NCI-H510A (cell line): ENCODE data around the gene ZNF487.
A peak's percentile ranks its signal among the peaks of the same experiment; 100 is the strongest.
"Not testable (repeated sequence)": the region's sequence is repeated elsewhere in the genome, so short reads cannot be mapped to it uniquely, and the experiment has no call there.

ENCODE experiments used
- DNase-seq: peaks from one replicate; lab custom pipeline; 2025; lab: John Stamatoyannopoulos, UW

ZNF487 gene

DNA sequence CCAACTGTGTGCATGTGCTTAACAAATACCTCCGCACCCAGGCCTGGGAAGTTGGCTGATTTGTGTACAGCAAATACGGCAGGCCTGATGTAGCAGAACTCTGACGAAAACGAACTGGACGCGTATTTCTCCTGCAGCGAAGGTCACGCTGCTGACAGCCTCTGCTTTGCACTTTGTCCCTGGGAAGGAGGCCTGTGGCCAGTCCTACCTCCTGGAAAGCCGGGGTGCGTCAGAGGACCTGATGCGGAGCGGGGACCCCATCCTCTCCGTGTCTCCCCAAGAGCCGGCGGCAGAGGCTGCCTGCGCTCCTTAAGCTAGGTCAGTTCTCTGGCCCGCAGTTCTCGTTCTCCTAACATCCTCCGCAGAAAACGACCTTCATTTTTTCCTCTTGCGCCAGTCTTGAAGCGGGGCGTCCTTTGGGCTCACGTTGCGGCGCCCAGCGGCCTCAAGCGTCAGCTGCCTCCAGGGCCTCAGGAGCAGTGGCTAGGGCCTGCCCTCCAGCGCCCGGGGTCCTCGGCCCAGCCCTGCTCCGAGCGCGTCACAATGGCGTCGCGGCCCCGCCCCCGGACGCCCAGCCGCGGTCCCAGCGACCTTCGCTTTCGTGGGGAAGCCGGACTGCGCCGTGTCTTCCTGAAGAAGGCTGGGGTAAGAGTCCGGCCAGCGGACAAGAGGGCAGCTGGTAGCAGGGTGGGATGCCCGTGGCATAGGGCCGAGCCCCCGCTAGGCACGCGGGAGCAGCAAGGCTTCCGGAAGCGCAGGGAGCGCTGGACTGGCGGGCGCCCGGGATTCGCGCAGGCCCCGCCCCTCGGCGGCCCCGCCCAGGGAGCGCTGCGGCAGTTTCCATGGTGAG is at the start of gene ZNF487:
ZNF487 (plus strand) TSS at position 821 of the 850 bp plus-strand sequence. CDS start 38,703 bp downstream, outside the sequence.
- DNase-seq: peak; percentile 56

DNA sequence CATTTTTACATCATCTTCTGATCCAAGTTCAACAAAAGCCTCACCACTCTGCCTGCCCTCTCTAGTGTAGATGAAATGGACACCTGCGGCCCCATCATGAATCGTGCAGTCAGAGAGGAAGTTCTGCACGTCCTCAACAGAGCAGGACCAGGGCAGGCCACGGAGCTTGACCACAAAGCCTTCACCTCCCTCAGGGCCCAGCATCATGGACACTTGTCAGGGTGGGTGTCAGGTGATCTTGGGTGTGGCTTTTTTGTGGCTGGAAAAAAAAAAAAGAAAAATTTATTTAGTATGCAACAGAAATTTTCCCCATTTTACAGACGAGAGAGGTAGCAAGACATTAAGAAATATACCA is 49.3 kb upstream of the ZNF487 start:
- no peak for DNase-seq

DNA sequence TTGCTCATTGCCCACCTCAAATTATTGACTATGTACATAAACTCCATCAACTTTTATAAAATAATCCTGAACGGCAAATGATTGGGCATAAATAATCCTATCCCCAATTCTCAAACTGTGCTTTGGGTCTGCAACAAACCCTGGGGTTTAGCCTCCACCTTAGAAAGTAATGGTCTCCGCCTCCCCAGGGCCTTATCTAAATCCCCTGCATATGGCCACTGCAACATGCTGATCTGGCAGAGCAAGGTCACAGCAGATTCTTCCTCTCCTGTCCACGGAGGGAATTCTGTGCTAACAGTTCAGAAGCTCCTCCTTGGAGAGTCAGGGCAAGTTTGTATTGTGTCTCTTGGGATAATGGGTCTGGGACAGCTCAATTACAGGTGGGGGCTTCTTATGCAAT is 47.0 kb upstream of the ZNF487 start:
- no peak for DNase-seq

DNA sequence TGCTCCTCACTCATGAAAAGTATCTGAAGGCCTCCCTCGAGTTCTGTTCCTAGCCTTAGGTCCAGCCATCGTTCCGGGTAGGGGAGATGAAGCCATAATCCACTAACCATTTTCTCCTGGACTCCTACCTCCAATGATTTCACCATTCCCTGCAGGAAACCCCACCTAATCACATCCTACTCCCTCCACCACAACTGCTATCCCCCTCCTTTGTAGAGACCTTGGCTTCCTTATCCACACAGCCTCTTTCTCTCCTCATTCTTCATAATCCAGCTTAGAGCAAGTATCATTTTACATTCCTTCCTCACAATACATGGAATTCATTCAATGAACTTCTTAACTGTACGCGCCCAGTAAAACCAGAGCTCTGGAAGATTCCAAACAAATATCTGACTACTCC is 46.6 kb upstream of the ZNF487 start:
- no peak for DNase-seq

DNA sequence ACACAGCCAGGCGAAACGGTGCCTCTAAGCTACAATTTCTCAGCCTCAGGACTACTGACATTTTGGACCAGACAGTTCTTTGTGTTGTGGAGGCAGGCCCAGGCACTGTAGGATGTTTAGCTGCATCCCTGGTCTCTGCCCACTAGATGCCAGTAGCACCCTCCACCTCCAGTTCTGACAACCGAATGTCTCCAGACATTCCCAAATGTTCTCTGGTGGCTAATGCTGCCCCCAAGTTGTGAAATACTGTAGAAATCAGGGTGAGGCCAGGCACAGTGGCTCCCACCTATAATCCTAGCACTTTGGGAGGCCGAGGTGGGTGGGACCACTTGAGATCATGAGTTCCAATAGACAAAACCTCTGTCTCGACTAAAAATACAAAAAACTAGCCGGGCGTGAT is 46.2 kb upstream of the ZNF487 start:
- DNase-seq: no peak

DNA sequence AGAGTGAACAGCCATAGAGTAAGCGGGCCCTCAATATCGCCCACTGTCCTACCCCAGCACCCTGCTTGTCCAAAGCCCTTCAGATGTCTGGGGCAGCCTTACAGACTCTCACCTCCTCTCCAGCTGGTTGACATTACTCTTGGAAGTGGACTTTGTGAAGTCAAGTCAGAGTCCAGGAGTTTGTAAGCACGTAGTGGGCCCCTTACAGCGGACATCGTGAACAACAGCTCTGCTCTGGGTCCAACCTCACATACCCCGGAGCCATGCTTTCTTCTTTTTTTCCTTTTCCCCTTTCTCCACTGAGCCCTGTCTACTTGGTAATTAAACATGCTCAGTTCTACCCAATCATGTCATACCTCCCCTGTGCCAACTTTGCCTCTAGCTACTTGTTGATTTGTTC is 45.4 kb upstream of the ZNF487 start:
- no peak for DNase-seq

DNA sequence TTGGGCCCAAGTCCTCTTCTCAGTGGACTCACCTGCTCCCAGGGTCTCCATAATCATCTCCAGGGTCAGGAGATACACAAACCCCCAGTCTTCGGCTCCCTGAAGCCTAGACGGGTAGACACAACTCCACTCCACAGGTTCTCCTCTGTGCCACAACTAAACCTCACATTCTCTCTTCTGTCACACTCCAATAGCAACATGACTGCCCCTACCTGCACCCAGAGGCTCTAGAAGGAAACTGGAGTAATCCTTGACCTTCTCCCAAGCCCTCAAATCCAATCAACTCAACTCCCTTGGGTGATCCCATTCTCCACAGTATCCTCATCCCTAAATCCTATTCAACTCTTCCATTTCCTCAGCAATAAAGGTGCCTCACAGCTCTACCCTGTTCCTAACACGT is 44.2 kb upstream of the ZNF487 start:
- DNase-seq: no peak

DNA sequence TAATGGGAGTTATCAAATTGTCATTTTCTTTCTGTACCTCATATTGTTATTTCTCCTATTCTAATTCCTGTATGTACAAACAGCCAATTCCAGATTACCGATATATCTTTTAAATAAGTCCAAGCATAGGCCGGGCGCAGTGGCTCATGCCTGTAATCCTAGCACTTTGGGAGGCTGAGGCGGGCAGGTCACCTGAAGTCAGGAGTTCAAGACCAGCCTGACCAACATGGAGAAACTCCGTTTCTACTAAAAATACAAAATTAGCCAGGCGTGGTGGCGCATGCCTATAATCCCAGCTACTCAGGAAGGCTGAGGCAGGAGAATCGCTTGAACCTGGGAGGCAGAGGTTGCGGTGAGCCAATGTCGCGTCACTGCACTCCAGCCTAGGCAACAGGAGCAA is 43.7 kb upstream of the ZNF487 start:
- DNase-seq: not testable (repeated sequence)

DNA sequence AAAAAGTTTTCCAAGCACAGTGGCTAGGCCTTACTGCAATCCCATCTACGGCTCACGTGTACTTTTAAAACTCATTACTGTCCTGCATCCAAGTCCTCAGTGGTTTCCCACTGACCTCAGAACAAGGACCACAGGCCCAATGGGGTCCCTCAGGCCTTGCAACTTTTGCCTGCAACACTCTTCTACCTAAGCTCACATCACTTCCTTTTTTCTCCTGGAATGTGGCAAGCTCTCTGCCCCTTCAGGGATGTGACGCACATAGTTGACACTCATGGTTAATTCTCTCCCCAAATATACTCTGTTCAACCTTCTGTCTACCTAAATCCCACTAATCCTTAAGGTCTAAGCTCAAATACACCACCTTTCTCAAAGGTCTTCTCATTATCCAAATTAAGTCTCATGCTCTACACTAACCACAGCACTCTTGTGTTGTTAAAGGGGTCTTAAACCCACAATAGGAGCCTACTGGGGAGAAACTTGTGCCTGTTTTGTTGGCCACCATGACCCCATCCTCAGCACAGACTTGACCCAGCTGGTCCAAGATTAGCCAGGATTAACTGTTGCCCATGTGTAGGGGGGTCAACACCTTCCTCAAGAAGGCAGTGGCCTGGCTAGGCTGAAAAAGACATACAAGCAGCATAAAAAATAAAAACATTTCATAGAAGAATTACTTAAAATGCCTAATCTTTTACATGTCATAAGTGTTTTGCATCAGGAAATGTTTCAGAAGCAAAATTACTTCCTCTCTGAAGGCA is 43.1 kb upstream of the ZNF487 start:
- DNase-seq: no peak

DNA sequence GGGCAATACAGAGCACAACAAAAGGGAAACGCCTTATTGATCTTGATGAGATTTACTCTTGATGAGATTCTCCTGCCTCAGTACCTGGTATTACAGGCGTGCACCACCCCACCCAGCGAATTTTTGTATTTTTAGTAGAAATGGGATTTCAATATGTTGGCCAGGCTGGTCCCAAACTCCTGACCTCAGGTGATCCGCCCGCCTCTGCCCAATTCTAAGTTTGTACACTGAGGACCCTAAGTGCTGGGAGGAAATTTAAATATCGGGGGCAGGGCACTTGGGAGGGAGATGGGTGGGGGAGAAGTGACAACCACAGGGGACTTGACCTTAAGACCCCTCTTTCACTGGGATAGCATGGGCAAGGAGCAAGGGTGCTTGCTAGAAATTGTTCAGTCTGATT is 42.0 kb upstream of the ZNF487 start:
- no peak for DNase-seq

DNA sequence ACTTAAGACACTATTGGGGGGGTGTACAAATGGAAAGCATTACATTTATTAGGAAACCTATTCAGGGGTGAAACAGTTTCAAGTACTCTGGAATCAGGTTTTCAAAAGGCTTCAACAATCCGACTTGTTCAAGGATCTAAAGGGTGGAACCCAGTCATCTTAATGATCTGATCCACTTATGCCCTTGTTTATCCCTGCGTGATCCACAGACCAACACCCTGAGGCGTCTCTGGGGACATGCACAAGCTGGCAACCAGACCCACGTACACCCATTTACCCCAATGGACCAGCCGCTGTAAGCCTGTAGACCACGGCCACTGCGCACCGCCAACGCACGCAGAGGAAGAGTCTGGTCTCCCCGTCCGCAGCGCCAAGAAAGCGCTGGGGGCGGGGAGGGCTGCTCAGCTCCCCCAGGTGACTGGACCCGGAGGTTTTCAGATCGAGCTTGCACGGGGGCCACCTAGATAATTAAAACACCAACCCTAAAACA is 41.3 kb upstream of the ZNF487 start:
- DNase-seq: no peak

DNA sequence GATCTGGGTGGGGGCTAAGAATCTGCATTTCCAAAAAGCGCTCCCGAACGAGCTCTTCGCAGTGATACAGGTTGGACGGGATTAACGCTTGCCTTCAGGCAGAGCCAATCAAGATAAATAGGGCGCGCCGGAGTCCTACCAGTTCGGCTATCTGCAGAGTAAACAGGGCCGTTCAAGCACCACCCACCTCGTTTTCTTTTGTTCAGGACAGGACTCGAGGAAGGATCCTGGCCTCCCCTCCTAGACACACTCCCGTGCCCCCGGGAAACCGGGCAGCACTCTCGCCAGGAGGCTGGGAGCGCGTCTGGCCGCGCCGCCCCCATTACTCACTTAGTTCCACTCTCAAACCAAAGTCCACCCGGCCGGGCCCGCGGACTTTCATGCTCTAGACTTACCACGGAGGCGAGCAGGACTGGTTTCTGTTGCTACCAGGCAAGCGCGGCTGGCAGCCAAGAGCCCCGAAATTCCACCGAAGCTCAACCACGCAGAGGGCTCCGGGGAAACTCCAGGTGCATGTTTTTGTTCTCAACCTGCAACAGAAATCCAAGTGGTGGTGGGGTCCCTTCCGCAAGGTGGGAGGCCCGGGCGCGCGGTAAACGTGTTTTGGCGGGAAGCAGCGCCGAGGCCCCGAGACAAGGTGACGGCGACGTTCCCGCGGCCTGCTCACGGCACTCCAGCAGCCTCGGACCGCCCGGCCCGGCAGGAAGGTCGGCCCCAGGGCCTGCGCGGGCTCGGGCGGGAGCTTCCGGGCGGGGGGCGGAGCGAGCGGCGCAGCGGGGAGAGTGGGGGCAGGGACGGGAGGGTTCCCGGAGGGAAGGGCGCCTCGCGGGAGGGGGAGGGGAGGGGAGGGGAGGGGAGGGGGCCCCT is 40.6 kb upstream of the ZNF487 start:
- peak; percentile 69 for DNase-seq

DNA sequence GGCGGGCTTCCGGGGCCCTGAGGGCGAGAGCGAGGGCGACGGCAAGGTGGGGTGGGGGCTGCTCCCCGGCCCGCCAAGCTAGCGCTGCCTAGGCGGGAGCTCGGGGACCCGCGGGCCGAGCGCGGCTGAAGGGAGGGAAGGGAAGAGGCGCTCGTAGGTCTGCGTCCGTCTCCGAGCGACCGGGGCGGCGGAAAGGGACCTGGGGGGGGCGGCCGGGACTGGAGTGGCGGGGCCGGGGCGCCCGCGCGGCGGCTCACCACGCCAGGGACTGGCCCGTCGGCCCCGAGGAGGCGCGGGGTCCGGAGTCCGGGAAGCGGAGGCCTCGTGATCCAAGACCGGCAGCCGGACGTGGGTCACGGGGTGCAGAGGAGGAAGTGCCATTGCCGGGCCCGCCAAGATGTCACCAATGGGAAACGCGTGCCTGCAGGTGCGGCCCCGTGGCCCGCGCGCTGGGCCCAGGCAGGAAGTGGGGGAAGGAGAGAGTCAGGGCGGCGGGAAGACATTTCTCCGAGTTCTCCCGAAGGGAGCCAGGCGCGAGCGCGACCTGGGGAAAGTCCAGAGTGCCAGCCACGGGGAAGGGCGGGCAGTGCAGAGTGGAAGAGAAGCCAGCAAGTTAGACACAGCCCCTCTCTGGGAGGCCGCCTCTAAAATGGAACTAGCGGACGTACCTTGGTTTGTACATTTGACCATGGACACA is 39.8 kb upstream of the ZNF487 start:
- DNase-seq: peak; percentile 68

DNA sequence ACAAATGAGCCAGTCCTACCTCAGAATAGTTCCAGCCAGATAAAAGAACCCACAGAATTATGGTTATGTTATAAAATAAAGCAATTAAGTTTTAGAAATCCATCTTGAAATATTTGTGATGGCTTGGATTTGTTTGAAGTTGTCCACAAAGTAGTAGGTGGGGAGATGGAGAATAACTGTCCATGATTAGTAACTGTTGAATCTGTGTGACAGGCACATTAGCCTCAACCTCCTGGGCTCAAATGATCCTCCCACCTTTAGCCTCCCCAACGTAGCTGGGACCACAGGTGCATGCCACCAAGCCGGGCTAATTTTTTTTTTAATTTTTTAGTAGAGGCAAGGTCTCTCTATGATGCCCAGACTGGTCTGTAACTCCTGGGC is 38.0 kb upstream of the ZNF487 start:
- DNase-seq: no peak

DNA sequence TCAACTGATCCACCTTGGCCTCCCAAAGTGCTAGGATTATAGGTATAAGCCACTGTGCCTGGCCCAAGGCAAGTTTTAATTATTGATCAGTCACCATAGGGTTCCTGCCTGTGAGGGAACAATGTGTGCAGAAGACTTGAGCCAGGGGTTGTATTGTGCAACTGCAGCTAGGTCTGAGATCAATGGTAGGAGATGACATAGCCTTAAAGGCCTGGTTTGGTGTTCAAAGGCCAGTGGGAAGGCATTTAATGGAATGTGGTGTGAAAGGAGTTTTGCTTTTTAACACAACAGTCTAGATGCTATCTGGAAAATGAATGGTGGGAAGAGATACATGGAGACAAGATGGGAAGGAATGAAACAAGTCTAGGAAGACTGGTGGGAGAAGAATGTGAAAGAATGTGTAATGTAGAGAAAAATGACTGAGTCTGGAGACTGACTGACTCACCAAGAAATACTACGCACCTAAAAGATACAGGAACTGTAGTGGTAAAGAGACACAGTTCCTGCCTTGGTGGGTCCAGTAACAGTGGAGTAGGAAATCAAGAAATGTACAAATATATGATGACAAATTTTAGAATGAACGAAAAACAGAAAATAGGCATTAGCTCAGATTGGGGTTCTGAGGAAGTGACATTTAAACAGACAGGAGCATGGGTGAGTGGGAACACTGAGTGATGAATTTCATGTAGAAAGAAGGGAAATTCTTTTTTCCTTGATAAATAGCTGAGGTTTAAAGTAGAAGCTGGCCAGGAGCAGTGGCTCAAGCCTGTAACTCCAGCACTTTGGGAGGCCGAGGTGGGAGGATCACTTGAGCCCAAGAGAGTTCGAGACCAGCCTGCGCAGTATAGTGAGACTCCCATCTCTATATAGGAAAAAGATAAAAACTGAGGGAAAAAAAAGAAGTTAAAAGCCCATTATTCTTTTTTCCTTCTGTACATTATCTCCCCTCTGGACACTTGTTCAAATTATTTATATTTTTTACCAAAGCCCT is 37.3 kb upstream of the ZNF487 start:
- DNase-seq: no peak

DNA sequence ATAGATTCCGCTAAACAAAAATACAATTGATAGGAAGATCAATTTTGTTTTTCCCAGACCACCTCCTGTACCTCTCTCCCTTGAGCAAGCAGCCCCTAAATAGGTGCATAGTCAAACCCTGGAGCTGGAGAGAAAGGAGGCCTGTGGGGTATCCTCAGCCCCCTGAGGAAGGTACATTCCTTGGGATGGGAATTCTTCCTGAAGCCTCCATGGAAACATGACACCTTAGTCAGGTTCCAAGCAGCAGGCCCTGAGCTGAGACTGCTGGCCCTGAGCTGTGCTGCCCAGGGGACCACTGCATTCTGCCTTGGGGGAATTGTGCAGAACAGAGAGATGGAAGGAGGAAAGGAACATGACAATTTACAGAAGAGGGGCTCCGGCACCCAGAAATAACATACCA is 35.3 kb upstream of the ZNF487 start:
- DNase-seq: no peak

DNA sequence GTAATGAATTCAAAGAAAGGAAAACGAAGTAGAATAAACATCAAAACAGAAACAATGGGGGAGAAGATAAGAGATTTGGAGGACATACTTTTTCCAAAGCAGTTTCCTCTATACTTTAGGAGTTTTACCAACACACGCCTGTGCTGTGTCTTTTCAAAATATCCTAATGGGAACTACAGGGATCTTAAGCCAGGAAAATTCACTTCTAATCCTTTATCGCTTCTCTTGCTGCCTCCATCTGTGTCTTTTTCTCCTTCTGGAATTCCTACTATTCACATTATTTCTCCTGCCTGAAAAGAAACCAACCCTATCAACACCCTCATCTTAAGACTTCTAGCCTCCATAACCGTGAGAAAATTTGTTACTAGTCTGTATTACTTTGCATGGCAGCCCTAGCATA is 34.7 kb upstream of the ZNF487 start:
- DNase-seq: no peak

DNA sequence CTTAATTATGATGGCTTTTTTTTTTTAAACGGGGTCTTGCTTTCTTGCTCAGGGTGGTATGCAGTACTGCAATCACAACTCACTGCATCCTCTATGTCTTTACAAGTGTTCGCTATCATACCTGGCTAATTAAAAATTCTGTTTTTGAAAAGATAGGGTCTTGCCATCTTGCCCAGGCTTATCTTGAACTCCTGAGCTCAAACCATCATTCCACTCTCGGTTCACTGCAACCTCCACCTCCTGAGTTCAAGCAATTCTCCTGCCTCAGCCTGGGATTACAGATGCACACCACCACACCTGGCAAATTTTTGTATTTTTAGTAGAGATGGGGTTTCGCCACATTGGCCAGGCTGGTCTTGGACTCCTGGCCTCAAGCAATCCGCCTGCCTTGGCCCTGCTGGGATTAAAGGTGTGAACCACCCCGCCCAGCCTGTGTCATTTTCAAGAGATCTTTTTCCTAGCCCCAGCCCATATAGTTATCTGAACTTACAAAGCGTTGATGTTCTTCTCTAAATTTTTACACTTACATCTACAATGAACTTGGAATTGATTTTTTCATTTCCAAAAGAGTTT is 33.9 kb upstream of the ZNF487 start:
- no peak for DNase-seq

DNA sequence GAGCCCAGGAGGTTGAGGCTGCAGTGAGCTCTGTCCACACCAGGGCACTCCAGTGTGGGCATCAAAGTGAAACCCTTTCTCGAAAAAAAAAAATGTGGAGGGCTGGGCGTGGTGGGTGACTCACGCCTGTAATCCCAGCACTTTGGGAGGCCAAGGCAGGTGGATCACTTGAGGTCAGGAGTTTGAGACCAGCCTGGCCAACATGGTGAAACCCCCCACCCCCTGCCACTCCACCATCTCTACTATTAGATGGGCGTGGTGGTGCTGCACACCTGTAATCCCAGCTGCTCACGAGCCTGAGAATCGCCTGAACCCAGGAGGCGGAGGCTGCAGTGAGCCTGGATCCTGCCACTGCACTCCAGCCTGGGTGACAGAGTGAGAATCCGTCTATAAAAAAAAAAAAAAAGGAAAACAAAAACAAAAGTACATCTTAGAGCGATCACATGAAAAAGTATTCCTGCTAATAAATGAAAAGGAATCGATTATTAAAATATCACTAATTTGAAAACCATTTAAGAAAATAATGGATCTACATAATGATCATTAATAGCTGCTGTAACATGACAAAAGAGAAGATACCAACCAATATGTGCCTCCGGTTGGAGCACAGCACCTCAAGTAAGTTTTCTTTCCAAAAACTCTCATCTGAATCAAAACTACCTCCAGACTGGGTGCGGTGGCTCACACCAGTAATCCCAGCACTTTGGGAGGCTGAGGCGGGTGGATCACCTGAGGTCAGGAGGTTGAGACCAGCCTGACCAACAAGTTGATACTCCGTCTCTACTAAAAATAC is 32.8 kb upstream of the ZNF487 start:
- DNase-seq: no peak
